DND-41 (cell line): ENCODE data around the gene DNAJC16.

ENCODE experiments used
- ATAC-seq: fragments of 200-7000 bp; cut with Tn5 transposase; 3 replicates; pipeline ENCODE4 v1.9.1; 2021; ENCODE audit warnings: low read depth; ENCODE audit not compliant: insufficient read depth
- DNase-seq: peaks from one replicate; pipeline ENCODE4 v3.0.0-alpha.2; 2020
- H2AFZ ChIP-seq: 2 replicates; pipeline ENCODE4 v1.6.0; 2012; ENCODE audit warnings: low read depth, low read length
- H3K27ac ChIP-seq: 2 replicates; pipeline ENCODE4 v1.5.1; 2012; ENCODE audit warnings: low read length, inconsistent platforms
- H3K27me3 ChIP-seq: fragments of 200-600 bp; sonication (generic); 2 replicates; pipeline ENCODE4 v1.6.0; 2012; ENCODE audit warnings: low read length, mild to moderate bottlenecking, inconsistent platforms; ENCODE audit not compliant: insufficient read depth, poor library complexity
- H3K36me3 ChIP-seq: 2 replicates; pipeline ENCODE4 v1.5.1; 2012; ENCODE audit warnings: low read length, inconsistent platforms; ENCODE audit not compliant: insufficient read depth
- H3K4me1 ChIP-seq: 2 replicates; pipeline ENCODE4 v1.5.1; 2012; ENCODE audit warnings: mild to moderate bottlenecking, low read length; ENCODE audit not compliant: insufficient read depth
- H3K4me2 ChIP-seq: 2 replicates; pipeline ENCODE4 v1.6.0; 2012; ENCODE audit warnings: mild to moderate bottlenecking, moderate library complexity, low read length, inconsistent platforms; ENCODE audit not compliant: insufficient read depth
- H3K4me3 ChIP-seq, 2 experiments: fragments of 200-600 bp in 1 of 2; shearing (Covaris generic) in 1 of 2; 2 replicates each; pipeline ENCODE4 v1.5.1; 2012 to 2016; ENCODE audit warnings: inconsistent platforms in 2 of 2, low read length in 2 of 2, mild to moderate bottlenecking in 2 of 2, low read depth in 1 of 2, moderate library complexity in 1 of 2
- H3K79me2 ChIP-seq: 2 replicates; pipeline ENCODE4 v1.6.0; 2012; ENCODE audit warnings: low read length, inconsistent platforms; ENCODE audit not compliant: insufficient read depth
- H3K9ac ChIP-seq: 2 replicates; pipeline ENCODE4 v1.6.0; 2012; ENCODE audit warnings: low read depth, mild to moderate bottlenecking, inconsistent platforms, low read length, moderate library complexity
- H3K9me3 ChIP-seq: 2 replicates; pipeline ENCODE4 v1.5.1; 2012; ENCODE audit warnings: low read length, moderate library complexity, mild to moderate bottlenecking, inconsistent platforms; ENCODE audit not compliant: insufficient read depth, severe bottlenecking
- H4K20me1 ChIP-seq: 2 replicates; pipeline ENCODE4 v1.6.0; 2012; ENCODE audit warnings: low read length; ENCODE audit not compliant: insufficient read depth
- EZH2 ChIP-seq: IDR thresholded peaks from 3 replicates; pipeline ENCODE4 v1.6.1; 2012; ENCODE audit warnings: borderline replicate concordance, low read depth, mild to moderate bottlenecking, moderate library complexity, low read length, inconsistent platforms; ENCODE audit not compliant: severe bottlenecking
- TF ChIP-seq, protein P1 (sequence below): IDR thresholded peaks from 2 replicates; pipeline ENCODE4 v1.5.1; 2012; ENCODE audit warnings: borderline replicate concordance, low read length, moderate library complexity, mild to moderate bottlenecking; ENCODE audit not compliant: poor library complexity, severe bottlenecking; ENCODE audit errors: extremely low read depth

The DNAJC16 gene

DNA sequence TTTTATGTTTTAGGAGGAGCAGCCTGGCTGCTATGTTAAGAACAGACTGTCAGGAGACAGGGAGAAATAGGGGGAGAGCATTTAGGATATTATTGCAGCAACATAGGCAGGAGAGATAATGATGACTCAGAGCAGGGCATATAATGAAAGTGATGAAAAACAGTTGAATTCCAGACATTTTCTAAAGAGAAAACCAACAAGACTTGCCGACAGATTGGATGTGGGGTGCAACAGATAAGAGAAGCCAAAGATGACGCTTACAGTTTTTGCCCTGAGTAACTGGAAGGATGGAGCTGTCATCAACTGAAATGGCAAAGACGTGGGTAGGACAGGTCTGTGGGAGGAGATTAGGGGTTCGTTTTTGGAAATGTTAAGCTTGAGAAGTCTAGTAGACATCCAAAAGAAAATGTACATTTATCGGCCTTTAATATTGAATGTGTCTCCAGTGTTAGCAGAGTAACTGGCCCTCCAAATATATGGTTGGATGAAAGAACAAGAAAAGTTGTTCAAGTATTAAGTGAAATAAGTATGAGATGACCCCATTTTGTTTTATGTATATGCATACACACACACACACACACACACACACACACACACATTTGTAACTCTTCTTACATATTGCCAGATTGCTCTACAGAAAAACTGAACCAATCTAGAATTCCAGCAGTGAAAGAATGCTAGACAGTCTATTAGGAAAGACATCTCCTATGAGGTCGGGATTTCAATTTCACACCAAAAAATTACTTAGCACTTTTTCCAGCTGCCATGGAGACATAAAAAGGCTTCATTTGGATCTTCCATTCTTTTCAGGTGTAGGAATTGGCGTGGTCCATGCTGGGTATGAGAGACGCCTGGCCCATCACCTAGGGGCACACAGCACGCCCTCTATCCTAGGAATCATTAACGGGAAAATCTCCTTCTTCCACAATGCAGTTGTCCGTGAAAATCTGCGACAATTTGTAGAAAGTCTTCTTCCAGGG is 17.2 kb downstream of the DNAJC16 start:
- H3K9ac ChIP-seq, result no peak overlapping the region
- TF ChIP-seq EZH2, result no peak
- TF ChIP-seq, protein P1, sequence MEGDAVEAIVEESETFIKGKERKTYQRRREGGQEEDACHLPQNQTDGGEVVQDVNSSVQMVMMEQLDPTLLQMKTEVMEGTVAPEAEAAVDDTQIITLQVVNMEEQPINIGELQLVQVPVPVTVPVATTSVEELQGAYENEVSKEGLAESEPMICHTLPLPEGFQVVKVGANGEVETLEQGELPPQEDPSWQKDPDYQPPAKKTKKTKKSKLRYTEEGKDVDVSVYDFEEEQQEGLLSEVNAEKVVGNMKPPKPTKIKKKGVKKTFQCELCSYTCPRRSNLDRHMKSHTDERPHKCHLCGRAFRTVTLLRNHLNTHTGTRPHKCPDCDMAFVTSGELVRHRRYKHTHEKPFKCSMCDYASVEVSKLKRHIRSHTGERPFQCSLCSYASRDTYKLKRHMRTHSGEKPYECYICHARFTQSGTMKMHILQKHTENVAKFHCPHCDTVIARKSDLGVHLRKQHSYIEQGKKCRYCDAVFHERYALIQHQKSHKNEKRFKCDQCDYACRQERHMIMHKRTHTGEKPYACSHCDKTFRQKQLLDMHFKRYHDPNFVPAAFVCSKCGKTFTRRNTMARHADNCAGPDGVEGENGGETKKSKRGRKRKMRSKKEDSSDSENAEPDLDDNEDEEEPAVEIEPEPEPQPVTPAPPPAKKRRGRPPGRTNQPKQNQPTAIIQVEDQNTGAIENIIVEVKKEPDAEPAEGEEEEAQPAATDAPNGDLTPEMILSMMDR, result no peak
- no peak overlapping the region for H3K4me2 ChIP-seq
- ATAC-seq, result no peak
- no peaks in the 10 kb centered on the region for H3K4me1 ChIP-seq
- no peaks in the 10 kb centered on the region for H3K79me2 ChIP-seq
- H2AFZ ChIP-seq, result no peak overlapping the region
- H3K27ac ChIP-seq, result no peak overlapping the region
- H4K20me1 ChIP-seq, result no peaks in the 10 kb centered on the region
- no peaks in the 10 kb centered on the region for H3K27me3 ChIP-seq
- no peaks in the 10 kb centered on the region for H3K9me3 ChIP-seq
- H3K36me3 ChIP-seq, result peaks cover 48% of the 10 kb centered on the region
- H3K4me3 ChIP-seq, result no peak overlapping the region
- no peak for DNase-seq

DNA sequence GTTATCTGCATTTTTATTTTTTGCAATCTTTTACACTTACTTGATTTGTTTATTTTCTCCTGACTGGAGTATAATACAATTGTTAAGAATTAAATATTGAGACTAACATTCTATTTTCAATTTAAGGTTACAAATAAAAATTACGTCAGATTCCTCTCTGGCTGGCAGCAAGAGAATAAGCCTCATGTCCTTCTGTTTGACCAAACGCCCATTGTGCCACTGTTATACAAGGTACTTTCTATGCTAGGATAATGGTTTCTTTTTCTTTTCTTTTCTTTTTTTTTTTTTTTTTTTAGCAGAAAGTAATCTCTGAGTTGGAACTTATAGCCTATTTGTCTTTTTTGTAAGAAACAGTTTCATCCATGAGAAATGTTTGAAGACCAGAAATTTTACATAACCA is 20.0 kb downstream of the DNAJC16 start:
- no peaks in the 10 kb centered on the region for H4K20me1 ChIP-seq
- TF ChIP-seq EZH2, result no peak
- H3K36me3 ChIP-seq, result peaks cover 41% of the 10 kb centered on the region
- H3K4me2 ChIP-seq, result no peak overlapping the region
- no peaks in the 10 kb centered on the region for H3K9me3 ChIP-seq
- H3K79me2 ChIP-seq, result no peaks in the 10 kb centered on the region
- H2AFZ ChIP-seq, result no peak overlapping the region
- no peaks in the 10 kb centered on the region for H3K4me1 ChIP-seq
- no peak overlapping the region for H3K27ac ChIP-seq
- no peak for DNase-seq
- H3K27me3 ChIP-seq, result no peaks in the 10 kb centered on the region
- no peak overlapping the region for H3K4me3 ChIP-seq
- no peak for ATAC-seq
- H3K9ac ChIP-seq, result no peak overlapping the region

DNA sequence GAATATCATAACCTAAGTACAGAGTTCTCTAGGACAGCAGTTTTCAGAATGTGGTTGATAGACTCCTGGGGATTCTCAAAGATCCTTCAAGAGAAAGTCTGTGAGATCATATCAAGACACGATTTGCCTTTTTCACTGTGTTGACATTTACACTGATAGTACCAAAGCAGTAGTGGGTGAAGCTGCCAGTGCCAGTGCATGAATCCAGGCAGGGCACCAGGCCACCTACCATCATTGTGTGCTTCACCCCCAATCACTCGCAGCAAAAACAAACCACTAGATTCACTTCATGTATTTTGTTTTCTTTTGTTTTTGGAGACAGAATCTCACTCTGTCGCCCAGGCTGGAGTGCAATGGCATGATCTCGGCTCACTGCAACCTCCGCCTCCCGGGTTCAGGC is 23.9 kb downstream of the DNAJC16 start:
- Histone ChIP-seq H3K27ac (no peak overlapping the region), H4K20me1 (no peaks in the 10 kb centered on the region), H3K4me1 (no peaks in the 10 kb centered on the region), H3K9ac (no peak overlapping the region), H3K4me3 (no peak overlapping the region), H3K36me3 (peaks cover 20% of the 10 kb centered on the region), H2AFZ (no peak overlapping the region), H3K27me3 (no peaks in the 10 kb centered on the region), H3K79me2 (no peaks in the 10 kb centered on the region), H3K9me3 (no peaks in the 10 kb centered on the region), H3K4me2 (no peak overlapping the region)
- ATAC-seq (no peak), DNase-seq (no peak)
- TF ChIP-seq, protein P1, result no peak
- no peak for TF ChIP-seq EZH2

DNA sequence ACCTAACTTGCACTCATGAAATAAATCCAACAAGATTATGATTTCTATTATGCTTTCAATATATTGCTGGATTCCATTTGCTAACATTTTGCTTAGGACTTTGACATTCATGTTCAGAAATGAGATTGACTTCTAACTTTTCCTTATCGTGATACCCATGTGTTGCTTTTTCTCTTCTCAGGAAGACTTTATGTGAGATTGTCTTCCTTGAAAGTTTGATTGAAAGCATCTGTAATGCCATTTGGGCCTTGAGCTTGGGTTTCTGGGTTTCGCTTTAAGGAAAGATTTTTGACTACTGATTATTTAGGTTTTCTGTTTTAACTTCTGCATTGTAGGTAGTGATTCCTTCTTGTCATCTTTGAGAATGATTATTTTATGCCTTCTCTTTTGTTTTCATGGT is 30.4 kb downstream of the DNAJC16 start:
- Histone ChIP-seq H3K36me3 (peaks cover 16% of the 10 kb centered on the region; the same call in 1 of the 2 replicates), H3K4me3 (no peak overlapping the region), H3K27ac (no peak overlapping the region), H3K9ac (no peak overlapping the region), H3K9me3 (no peaks in the 10 kb centered on the region), H3K27me3 (no peaks in the 10 kb centered on the region), H3K4me2 (no peak overlapping the region), H3K4me1 (no peaks in the 10 kb centered on the region), H4K20me1 (no peaks in the 10 kb centered on the region), H3K79me2 (no peaks in the 10 kb centered on the region), H2AFZ (no peak overlapping the region)
- ATAC-seq (no peak), DNase-seq (no peak)
- TF ChIP-seq EZH2, result no peak
- TF ChIP-seq, protein P1, result no peak
